Motor neuron (in vitro differentiated cells): ENCODE measurements around the gene SSC4D. TPM values are rescaled to one million over a fixed set of nuclear protein-coding genes. Genes with fewer than 3 reads are reported as not detected.

ENCODE experiments used
- total RNA-seq, 8 experiments: library from RNA; unstranded; fragments of 300-600 nt; gene quantifications; 2 replicates each; pipeline versions ENCODE4 v1.2.3 to v1.2.4, GENCODE V29; 2022

SSC4D gene
- total RNA-seq, 8 experiments from 2014 or later: 0.18 to 1.5 (median 0.68) TPM

Other genes starting within 250 kb of the SSC4D start
- gene SRRM3, start 207.8 kb downstream of the SSC4D start, total RNA-seq: 10 to 100 TPM in 4 of 8 experiments, 1 to 10 TPM in 3, under 1 TPM in 1; 0.92 to 16.1 (median 10.3) TPM
- gene HSPB1, start 107.0 kb downstream of the SSC4D start, total RNA-seq: 100 to 1,000 TPM in 5 of 8 experiments, 10 to 100 TPM in 3; 44.0 to 193 (median 120) TPM
- 100 to 1,000 TPM; 153 to 275 (median 184) TPM for gene YWHAG, start 50.7 kb downstream of the SSC4D start, total RNA-seq
- gene ZP3, start 15.3 kb upstream of the SSC4D start, total RNA-seq: 1 to 10 TPM in 5 of 8 experiments, under 1 TPM in 2, not detected in 1; 0.22 to 8.8 (median 1.7) TPM
- gene DTX2, start 52.0 kb upstream of the SSC4D start, total RNA-seq: 10 to 100 TPM in 2 of 8 experiments, 1 to 10 TPM in 6; 3.4 to 13.8 (median 5.6) TPM
- gene UPK3B, start 100.9 kb upstream of the SSC4D start, total RNA-seq: under 1 TPM in 4 of 8 experiments, not detected in 4; 0.20 to 0.62 (median 0.41) TPM
- 1 to 10 TPM in 2 of 8 experiments, under 1 TPM in 6; 0.14 to 1.8 (median 0.35) TPM for gene SPDYE16, start 133.6 kb upstream of the SSC4D start, total RNA-seq
- gene POMZP3, start 217.6 kb upstream of the SSC4D start, total RNA-seq: 10 to 100 TPM in 4 of 8 experiments, 1 to 10 TPM in 4; 5.9 to 15.3 (median 9.9) TPM